Fibroblast of lung (primary cell): ENCODE results near the gene KRTAP21-3.

Experiments
- EZH2 ChIP-seq: IDR thresholded peaks from 2 replicates; pipeline ENCODE4 v1.5.1; 2012; ENCODE audit warnings: low read length, control low read depth, mild to moderate bottlenecking; ENCODE audit errors: missing control alignments
- TF ChIP-seq, protein P1 (sequence below), 2 donors: IDR thresholded peaks in 1 of 2; conservative IDR thresholded peaks in 1 of 2; 1 replicate in 1 of 2; 2 replicates in 1 of 2; pipeline ENCODE4 v1.5.1; 2011 to 2012; ENCODE audit warnings: low read length in 2 of 2, control low read depth in 1 of 2, inconsistent platforms in 1 of 2, low read depth in 1 of 2, mild to moderate bottlenecking in 1 of 2

DNA sequence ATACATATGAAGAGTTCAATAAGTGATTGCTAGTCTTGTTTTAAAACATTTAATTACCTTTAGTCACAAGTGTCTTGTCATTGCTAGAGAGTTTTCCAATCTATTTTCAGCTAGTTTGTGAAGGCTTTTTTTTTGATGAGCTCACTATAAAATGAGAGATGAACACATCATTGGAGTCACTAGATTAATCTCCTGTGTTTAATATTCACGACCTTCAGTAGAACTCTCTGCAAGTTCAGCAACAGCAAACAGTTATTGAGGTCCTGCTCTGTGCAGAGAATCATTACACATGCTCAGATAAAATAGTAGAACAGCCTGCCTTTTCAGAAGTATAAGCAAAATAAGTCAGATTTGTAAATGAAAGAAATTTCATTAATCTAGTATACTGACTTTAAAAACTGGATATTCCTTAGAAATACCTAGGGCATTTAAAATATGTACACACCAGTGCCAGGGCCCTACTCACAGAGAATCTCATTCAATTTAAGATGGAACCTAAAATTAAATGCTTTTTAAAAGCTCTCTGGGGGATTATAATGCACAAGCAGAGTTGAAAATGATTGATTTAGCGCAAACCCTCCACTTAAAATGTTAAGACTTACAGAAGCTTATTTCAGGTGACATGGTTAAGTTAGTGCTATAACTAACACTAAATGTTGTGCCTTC is 45.5 kb downstream of the KRTAP21-3 start:
- TF ChIP-seq EZH2 = no peak
- TF ChIP-seq, protein P1, sequence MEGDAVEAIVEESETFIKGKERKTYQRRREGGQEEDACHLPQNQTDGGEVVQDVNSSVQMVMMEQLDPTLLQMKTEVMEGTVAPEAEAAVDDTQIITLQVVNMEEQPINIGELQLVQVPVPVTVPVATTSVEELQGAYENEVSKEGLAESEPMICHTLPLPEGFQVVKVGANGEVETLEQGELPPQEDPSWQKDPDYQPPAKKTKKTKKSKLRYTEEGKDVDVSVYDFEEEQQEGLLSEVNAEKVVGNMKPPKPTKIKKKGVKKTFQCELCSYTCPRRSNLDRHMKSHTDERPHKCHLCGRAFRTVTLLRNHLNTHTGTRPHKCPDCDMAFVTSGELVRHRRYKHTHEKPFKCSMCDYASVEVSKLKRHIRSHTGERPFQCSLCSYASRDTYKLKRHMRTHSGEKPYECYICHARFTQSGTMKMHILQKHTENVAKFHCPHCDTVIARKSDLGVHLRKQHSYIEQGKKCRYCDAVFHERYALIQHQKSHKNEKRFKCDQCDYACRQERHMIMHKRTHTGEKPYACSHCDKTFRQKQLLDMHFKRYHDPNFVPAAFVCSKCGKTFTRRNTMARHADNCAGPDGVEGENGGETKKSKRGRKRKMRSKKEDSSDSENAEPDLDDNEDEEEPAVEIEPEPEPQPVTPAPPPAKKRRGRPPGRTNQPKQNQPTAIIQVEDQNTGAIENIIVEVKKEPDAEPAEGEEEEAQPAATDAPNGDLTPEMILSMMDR (conservative IDR thresholded peaks at IDR 0.05 in 1 of 2, IDR thresholded peaks at IDR 0.05 in 1 of 2; ENCODE audit: low read depth in 1 of 2, low read length in 2 of 2) = no peak
